Chondrocyte (in vitro differentiated cells): Measurements from ENCODE around the gene MED29. TPM values are rescaled to one million over a fixed set of nuclear protein-coding genes. Genes with fewer than 3 reads are reported as not detected.

Source experiments
- DNase-seq: peaks from one replicate; pipeline ENCODE4 v3.0.0; 2021; ENCODE audit warnings: mixed read lengths, low spot score
- H3K27ac Mint-ChIP-seq: one replicate; pipeline ENCODE4 v1.8.0; 2021; ENCODE audit warnings: mild to moderate bottlenecking, moderate library complexity, mixed read lengths; ENCODE audit not compliant: unreplicated experiment
- H3K27me3 Mint-ChIP-seq: 2 replicates; pipeline ENCODE4 v1.8.0; 2021; ENCODE audit warnings: low read depth, mixed read lengths
- H3K36me3 Mint-ChIP-seq: 2 replicates; pipeline ENCODE4 v1.8.0; 2021; ENCODE audit warnings: low read depth, mixed read lengths
- H3K4me1 Mint-ChIP-seq: 2 replicates; pipeline ENCODE4 v1.8.0; 2021; ENCODE audit warnings: low read depth, mild to moderate bottlenecking, mixed read lengths
- H3K4me3 Mint-ChIP-seq: one replicate; pipeline ENCODE4 v1.8.0; 2021; ENCODE audit warnings: mild to moderate bottlenecking, moderate library complexity, mixed read lengths; ENCODE audit not compliant: unreplicated experiment
- H3K9me3 Mint-ChIP-seq: 2 replicates; pipeline ENCODE4 v1.8.0; 2021; ENCODE audit warnings: low read depth, mixed read lengths
- total RNA-seq: library from RNA; stranded (reverse); gene quantifications from 3 replicates; pipeline ENCODE4 v1.2.1, GENCODE V29; 2021
- TF ChIP-seq, protein P1 (sequence below): fragments of 200-600 bp; sonication (generic); IDR thresholded peaks from 2 replicates; pipeline ENCODE4 v1.5.0; 2021; ENCODE audit warnings: antibody characterized with exemption, mild to moderate bottlenecking, moderate library complexity

MED29 gene
- total RNA-seq, 1 donor from 2014 or later, result 28.7 TPM

DNA sequence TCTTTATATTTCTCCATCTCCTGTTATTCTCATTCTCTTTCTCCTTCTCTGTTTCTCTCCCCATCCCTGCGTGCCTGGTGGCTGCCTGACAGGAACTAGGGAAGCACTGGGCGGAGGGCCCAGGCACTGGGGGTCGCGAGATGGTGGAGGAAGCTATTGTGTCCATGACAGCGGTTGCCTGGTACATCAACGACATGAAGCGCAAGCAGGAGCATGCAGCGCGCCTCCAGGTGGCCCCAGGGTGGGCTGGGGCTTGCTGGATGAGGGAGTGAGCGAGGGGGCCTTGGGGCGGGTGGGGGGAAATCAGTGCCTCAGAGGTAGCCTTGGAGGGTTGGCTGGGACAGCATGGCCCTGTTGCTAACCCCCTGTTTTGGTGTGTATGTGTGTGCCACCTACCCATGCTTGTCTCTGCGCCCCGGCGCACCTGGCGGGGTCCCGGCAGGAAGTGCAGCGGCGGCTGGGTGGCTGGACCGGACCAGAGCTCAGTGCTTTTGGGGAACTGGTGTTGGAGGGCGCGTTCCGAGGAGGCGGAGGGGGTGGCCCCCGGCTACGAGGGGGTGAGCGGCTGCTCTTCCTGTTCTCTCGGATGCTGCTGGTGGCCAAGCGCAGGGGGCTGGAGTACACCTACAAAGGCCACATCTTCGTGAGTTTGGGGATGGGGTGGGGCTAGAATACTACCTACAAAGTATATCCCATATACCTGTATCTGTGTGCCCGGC lies 26.4 kb downstream of the MED29 start:
- no peaks in the 10 kb centered on the region for H3K9me3 Mint-ChIP-seq
- no peak for DNase-seq
- TF ChIP-seq, protein P1, sequence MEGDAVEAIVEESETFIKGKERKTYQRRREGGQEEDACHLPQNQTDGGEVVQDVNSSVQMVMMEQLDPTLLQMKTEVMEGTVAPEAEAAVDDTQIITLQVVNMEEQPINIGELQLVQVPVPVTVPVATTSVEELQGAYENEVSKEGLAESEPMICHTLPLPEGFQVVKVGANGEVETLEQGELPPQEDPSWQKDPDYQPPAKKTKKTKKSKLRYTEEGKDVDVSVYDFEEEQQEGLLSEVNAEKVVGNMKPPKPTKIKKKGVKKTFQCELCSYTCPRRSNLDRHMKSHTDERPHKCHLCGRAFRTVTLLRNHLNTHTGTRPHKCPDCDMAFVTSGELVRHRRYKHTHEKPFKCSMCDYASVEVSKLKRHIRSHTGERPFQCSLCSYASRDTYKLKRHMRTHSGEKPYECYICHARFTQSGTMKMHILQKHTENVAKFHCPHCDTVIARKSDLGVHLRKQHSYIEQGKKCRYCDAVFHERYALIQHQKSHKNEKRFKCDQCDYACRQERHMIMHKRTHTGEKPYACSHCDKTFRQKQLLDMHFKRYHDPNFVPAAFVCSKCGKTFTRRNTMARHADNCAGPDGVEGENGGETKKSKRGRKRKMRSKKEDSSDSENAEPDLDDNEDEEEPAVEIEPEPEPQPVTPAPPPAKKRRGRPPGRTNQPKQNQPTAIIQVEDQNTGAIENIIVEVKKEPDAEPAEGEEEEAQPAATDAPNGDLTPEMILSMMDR, result no peak
- no peaks in the 10 kb centered on the region for H3K27me3 Mint-ChIP-seq
- peak overlapping the region; percentile 22 for H3K27ac Mint-ChIP-seq
- H3K4me1 Mint-ChIP-seq, result peaks cover 32% of the 10 kb centered on the region
- H3K36me3 Mint-ChIP-seq, result peaks cover 27% of the 10 kb centered on the region
- no peak overlapping the region for H3K4me3 Mint-ChIP-seq

DNA sequence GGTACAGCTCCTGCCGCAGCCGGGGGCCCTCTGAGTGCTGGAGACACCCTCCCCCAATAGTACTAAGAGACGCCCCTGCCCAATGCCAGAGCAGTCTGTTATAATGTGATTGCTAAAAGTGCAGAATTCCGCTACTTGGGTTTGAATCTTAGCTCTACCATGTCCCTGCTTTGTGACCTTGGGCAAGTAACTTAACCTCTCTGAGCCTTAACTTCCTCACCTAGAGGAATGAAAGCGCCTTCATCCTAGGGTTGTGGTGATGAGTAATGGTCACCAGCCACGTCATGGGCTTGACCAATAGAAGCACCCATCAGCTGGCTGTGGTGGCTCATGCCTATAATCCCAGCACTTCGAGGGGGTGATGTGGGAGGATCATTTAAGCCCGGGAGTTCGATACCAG lies 27.8 kb downstream of the MED29 start:
- H3K27ac Mint-ChIP-seq, result no peak overlapping the region
- H3K36me3 Mint-ChIP-seq, result peaks cover 33% of the 10 kb centered on the region

DNA sequence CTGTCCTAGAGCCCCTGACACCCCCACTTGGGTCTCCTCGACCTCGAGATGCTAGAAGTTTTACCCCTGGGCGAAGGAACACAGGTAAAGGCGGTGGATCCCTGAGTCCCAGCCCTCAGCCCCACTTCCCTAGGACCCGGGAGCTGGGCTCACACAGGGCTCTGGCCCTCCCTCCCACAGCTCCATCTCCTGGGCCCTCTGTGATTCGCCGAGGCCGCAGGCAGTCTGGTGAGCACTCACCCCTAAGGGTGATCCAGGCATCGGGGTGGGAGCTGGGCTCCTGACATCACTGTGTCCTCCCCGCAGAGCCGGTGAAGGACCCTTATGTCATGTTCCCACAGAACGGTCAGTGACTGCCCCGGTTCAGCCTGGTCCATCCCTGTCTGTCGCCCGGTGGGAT lies 29.6 kb downstream of the MED29 start:
- H3K27ac Mint-ChIP-seq, result no peak overlapping the region
- DNase-seq, result no peak
- H3K27me3 Mint-ChIP-seq, result no peaks in the 10 kb centered on the region
- peaks cover 29% of the 10 kb centered on the region for H3K4me1 Mint-ChIP-seq
- no peak overlapping the region for H3K4me3 Mint-ChIP-seq
- H3K36me3 Mint-ChIP-seq, result peaks cover 37% of the 10 kb centered on the region
- TF ChIP-seq, protein P1, result no peak
- no peaks in the 10 kb centered on the region for H3K9me3 Mint-ChIP-seq

More for the DNA sequence above, 27.8 kb downstream of the MED29 start:
- H3K4me1 Mint-ChIP-seq, result peaks cover 34% of the 10 kb centered on the region
- TF ChIP-seq, protein P1, result no peak
- H3K9me3 Mint-ChIP-seq, result no peaks in the 10 kb centered on the region
- no peak overlapping the region for H3K4me3 Mint-ChIP-seq
- DNase-seq, result no peak
- no peaks in the 10 kb centered on the region for H3K27me3 Mint-ChIP-seq

DNA sequence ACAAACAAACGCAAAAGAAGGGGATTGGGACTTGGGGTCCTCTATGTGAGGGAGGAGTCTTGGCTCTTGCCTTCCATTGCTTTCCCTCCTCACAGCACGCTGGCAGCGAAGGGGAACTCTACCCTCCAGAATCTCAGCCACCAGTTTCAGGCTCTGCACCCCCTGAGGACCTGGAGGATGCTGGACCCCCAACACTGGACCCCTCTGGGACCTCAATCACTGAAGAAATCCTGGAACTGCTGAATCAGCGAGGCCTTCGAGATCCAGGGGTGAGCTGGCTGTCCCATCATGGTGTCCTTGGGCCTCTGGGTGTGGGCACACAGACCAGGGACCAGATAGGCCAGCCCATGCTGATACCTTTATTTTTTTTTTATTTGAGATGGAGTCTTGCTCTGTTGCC lies 30.8 kb downstream of the MED29 start:
- Mint-ChIP-seq H3K4me1 (peaks cover 32% of the 10 kb centered on the region), H3K9me3 (no peaks in the 10 kb centered on the region), H3K4me3 (no peak overlapping the region), H3K36me3 (peaks cover 42% of the 10 kb centered on the region), H3K27me3 (no peaks in the 10 kb centered on the region), H3K27ac (no peak overlapping the region)
- DNase-seq, result no peak
- TF ChIP-seq, protein P1, result no peak

DNA sequence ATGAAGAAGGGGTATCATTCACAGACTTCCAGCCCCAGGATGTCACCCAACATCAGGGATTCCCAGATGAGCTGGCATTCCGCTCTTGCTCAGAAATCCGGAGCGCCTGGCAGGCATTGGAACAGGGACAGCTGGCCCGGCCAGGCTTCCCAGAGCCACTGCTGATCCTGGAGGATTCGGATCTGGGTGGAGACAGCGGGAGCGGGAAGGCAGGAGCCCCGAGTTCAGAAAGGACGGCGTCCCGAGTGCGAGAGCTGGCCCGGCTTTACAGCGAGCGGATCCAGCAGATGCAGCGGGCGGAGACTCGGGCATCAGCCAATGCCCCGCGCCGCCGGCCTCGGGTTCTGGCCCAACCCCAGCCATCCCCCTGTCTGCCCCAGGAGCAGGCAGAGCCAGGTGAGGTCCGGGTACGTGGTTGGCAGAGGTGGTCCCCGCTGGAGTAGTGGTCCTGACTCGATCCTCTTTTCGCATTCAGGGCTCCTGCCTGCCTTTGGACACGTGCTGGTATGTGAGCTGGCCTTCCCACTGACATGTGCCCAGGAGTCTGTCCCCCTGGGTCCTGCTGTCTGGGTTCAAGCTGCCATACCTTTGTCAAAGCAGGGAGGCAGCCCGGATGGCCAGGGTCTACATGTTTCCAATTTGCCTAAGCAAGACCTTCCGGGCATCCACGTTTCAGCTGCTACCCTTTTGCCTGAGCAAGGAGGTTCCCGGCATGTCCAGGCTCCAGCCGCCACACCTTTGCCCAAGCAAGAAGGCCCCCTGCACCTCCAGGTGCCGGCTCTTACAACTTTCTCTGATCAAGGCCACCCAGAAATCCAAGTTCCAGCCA lies 32.3 kb downstream of the MED29 start:
- no peak overlapping the region for H3K4me3 Mint-ChIP-seq
- peaks cover 37% of the 10 kb centered on the region for H3K36me3 Mint-ChIP-seq
- peaks cover 37% of the 10 kb centered on the region for H3K4me1 Mint-ChIP-seq
- no peaks in the 10 kb centered on the region for H3K27me3 Mint-ChIP-seq
- no peak for DNase-seq
- H3K27ac Mint-ChIP-seq, result no peak overlapping the region
- TF ChIP-seq, protein P1, result no peak
- H3K9me3 Mint-ChIP-seq, result peaks cover 3% of the 10 kb centered on the region
